Muscle of arm (tissue), 12 donors: ENCODE measurements around the gene OR5H2. TPM values are rescaled to one million over a fixed set of nuclear protein-coding genes. Genes with fewer than 3 reads are reported as not detected.

Experiments
- DNase-seq: peaks from one replicate; pipeline ENCODE4 v3.0.0-alpha.2; 2013
- polyA plus RNA-seq, 12 donors: library from polyadenylated mRNA; unstranded; fragments of 120-200 nt; gene quantifications; one replicate each; pipeline ENCODE4 v1.2.1, GENCODE V29; 2013; ENCODE audit not compliant: insufficient read length in 12 of 12

The OR5H2 gene
- polyA plus RNA-seq, 12 donors = not detected

- peak; percentile 30 for DNase-seq
Measured at GRCh38 chr3:98329392-98330124, 47.3 kb downstream of the OR5H2 start.

- no peak for DNase-seq
Measured at GRCh38 chr3:98331329-98331728, 49.0 kb downstream of the OR5H2 start.

Other genes starting within 250 kb of the OR5H2 start
- not detected for gene GABRR3, start 247.2 kb upstream of the OR5H2 start, polyA plus RNA-seq
- gene OR5AC2, start 195.3 kb upstream of the OR5H2 start, polyA plus RNA-seq = not detected
- under 1 TPM in 2 of 12 donors, not detected in 10; 0.03 to 0.11 TPM for gene OR5H1, start 151.8 kb upstream of the OR5H2 start, polyA plus RNA-seq
- gene OR5H14, start 135.0 kb upstream of the OR5H2 start, polyA plus RNA-seq = under 1 TPM in 1 of 12 donors, not detected in 11; 0.03 TPM
- gene OR5H15, start 115.8 kb upstream of the OR5H2 start, polyA plus RNA-seq = not detected
- gene OR5H6, start 18.3 kb upstream of the OR5H2 start, polyA plus RNA-seq = not detected
- gene OR5K4, start 71.3 kb downstream of the OR5H2 start, polyA plus RNA-seq = not detected
- not detected for gene OR5K3, start 108.2 kb downstream of the OR5H2 start, polyA plus RNA-seq
- not detected for gene OR5K1, start 180.7 kb downstream of the OR5H2 start, polyA plus RNA-seq
- under 1 TPM in 4 of 12 donors, not detected in 8; 0.15 to 0.73 (median 0.19) TPM for gene OR5K2, start 215.2 kb downstream of the OR5H2 start, polyA plus RNA-seq
- 100 to 1,000 TPM in 4 of 12 donors, 10 to 100 TPM in 7, not detected in 1; 56.3 to 148 (median 95.6) TPM for gene CLDND1, start 240.4 kb downstream of the OR5H2 start, polyA plus RNA-seq
- not detected for gene GPR15, start 249.5 kb downstream of the OR5H2 start, polyA plus RNA-seq